ENCODE measurements around the gene SNRPF. TPM values are rescaled to one million over a fixed set of nuclear protein-coding genes. Genes with fewer than 3 reads are reported as not detected.

Gene SNRPF
- total RNA-seq, 1 experiment from 2014 or later = 71.4 TPM

DNA sequence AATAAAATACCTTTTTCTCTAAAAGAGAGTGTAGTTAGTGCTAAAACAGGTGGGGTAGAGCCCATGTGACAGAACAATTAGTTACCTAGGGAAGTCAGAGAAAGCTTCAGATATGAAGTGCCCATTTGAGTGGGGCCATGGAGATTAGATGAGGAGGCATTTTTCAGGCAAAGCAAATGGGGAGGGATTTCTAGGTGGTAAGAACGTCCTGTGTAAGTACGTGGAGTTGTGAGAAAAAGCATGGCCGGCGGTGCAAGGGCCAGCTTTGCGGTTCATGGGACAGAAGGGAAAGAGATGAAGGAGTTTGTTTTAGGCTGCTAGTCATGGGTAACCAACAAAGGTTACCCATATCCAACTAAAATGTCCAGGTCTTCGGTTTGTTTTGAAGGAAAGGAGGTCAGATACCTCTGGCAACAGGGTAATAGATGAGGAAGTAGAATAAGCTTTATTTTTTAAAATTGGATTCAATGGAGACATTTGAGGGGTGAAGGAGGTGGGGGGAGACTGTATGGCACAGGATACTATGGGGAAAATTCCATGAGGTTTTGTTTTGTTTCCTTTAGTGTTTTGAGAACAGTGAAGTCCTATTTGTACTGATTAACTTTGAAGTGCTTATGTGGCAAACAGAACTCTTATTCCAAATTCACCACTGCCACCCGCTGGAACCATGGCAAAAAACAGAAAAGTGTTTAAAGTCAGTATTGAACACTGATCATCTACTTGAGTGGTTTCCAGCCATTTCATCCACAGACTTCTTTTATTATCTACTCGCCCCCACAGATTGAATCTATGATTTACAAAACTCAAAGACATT is 10.0 kb upstream of the SNRPF start:
- H3K9me3 ChIP-seq (ENCODE audit: low read depth, low read length, poor library complexity, severe bottlenecking) = no peaks in the 10 kb centered on the region
- no peak for TF ChIP-seq EZH2 (IDR thresholded peaks at IDR 0.05; ENCODE audit: borderline replicate concordance, low read depth, low read length, poor library complexity, severe bottlenecking)
- TF ChIP-seq, protein P1, sequence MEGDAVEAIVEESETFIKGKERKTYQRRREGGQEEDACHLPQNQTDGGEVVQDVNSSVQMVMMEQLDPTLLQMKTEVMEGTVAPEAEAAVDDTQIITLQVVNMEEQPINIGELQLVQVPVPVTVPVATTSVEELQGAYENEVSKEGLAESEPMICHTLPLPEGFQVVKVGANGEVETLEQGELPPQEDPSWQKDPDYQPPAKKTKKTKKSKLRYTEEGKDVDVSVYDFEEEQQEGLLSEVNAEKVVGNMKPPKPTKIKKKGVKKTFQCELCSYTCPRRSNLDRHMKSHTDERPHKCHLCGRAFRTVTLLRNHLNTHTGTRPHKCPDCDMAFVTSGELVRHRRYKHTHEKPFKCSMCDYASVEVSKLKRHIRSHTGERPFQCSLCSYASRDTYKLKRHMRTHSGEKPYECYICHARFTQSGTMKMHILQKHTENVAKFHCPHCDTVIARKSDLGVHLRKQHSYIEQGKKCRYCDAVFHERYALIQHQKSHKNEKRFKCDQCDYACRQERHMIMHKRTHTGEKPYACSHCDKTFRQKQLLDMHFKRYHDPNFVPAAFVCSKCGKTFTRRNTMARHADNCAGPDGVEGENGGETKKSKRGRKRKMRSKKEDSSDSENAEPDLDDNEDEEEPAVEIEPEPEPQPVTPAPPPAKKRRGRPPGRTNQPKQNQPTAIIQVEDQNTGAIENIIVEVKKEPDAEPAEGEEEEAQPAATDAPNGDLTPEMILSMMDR (conservative IDR thresholded peaks at IDR 0.05; ENCODE audit: low read depth, low read length) = peak; percentile 65
- H3K4me3 ChIP-seq (ENCODE audit: low read depth, low read length, poor library complexity, severe bottlenecking) = no peak overlapping the region
- ChIA-PET POLR2A (ENCODE audit: low non-redundant PET) (no interaction called here), CTCF (no interaction called here)
- intact Hi-C loops (cut with micrococcal nuclease; ENCODE audit: unreplicated experiment) = loop anchor here (5.0 kb wide), 1 partner anchor 266 kb away; no protein-coding TSS in a partner anchor
- BruUV-seq (replicated peaks) = no TSS peak
- no peak overlapping the region for H3K27ac ChIP-seq (ENCODE audit: low read depth, low read length, poor library complexity, severe bottlenecking)
- peak; percentile 76 for DNase-seq (ENCODE audit: low spot score)
- no peaks in the 10 kb centered on the region for H3K27me3 ChIP-seq (replicated peaks; ENCODE audit: insufficient read depth, low read depth, low read length, poor library complexity)
- no peaks in the 10 kb centered on the region for H3K36me3 ChIP-seq (ENCODE audit: insufficient read depth, low read length, poor library complexity, severe bottlenecking)
- peaks cover 9% of the 10 kb centered on the region for H3K4me1 ChIP-seq (ENCODE audit: insufficient read depth, low read length, poor library complexity, severe bottlenecking)

DNA sequence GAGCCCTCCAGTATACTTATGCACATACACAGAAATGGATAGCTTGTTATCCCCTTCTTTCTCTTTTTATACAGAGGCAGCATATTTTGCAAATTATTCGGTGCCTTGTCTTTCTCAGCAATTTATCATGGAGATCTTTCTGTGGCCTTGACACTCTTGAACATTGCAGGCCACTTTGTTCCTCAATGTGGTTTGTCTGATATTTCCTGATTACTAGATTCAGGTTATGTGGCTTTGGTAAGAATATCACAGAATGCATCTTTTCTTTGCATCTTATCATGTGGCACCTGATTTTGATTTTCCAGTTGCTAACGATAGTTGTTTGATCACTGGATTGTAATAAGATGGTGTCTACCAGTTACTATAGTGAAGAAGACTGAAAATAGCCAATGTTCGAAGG is 7.1 kb upstream of the SNRPF start:
- Histone ChIP-seq H3K4me1 (ENCODE audit: insufficient read depth, low read length, poor library complexity, severe bottlenecking) (peaks cover 9% of the 10 kb centered on the region), H3K9me3 (ENCODE audit: low read depth, low read length, poor library complexity, severe bottlenecking) (no peaks in the 10 kb centered on the region), H3K4me3 (ENCODE audit: low read depth, low read length, poor library complexity, severe bottlenecking) (no peak overlapping the region), H3K27ac (ENCODE audit: low read depth, low read length, poor library complexity, severe bottlenecking) (no peak overlapping the region), H3K36me3 (ENCODE audit: insufficient read depth, low read length, poor library complexity, severe bottlenecking) (no peaks in the 10 kb centered on the region), H3K27me3 (replicated peaks; ENCODE audit: insufficient read depth, low read depth, low read length, poor library complexity) (no peaks in the 10 kb centered on the region)
- no TSS peak for BruUV-seq (replicated peaks)
- no peak for DNase-seq (ENCODE audit: low spot score)
- TF ChIP-seq, protein P1 (conservative IDR thresholded peaks at IDR 0.05; ENCODE audit: low read depth, low read length) = no peak
- TF ChIP-seq EZH2 (IDR thresholded peaks at IDR 0.05; ENCODE audit: borderline replicate concordance, low read depth, low read length, poor library complexity, severe bottlenecking) = no peak
- ChIA-PET CTCF (no interaction called here), POLR2A (ENCODE audit: low non-redundant PET) (no interaction called here)
- intact Hi-C loops (cut with micrococcal nuclease; ENCODE audit: unreplicated experiment) = no loop called here

DNA sequence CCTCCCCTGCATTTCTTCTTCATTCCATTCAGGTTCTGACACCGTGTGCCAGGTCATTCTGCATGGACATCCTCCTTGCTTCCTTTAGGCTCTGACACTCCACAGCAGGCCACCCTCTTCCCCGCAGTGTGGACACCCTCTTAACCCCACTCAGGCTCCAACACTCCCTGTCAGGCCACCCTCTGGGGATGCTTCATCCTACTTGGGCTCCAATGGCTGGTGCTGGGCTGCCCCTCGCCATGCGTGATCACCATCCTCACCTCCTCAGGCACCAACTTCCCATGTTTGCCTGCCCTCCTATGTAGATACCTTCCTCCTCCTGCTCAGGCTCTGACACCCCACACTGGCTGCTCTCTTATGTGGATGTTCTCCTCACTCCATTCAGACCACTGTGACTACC is 6.6 kb upstream of the SNRPF start:
- Histone ChIP-seq H3K4me3 (ENCODE audit: low read depth, low read length, poor library complexity, severe bottlenecking) (no peak overlapping the region), H3K9me3 (ENCODE audit: low read depth, low read length, poor library complexity, severe bottlenecking) (no peaks in the 10 kb centered on the region), H3K36me3 (ENCODE audit: insufficient read depth, low read length, poor library complexity, severe bottlenecking) (no peaks in the 10 kb centered on the region), H3K27me3 (replicated peaks; ENCODE audit: insufficient read depth, low read depth, low read length, poor library complexity) (no peaks in the 10 kb centered on the region), H3K27ac (ENCODE audit: low read depth, low read length, poor library complexity, severe bottlenecking) (no peak overlapping the region), H3K4me1 (ENCODE audit: insufficient read depth, low read length, poor library complexity, severe bottlenecking) (peaks cover 9% of the 10 kb centered on the region)
- CTCF ChIA-PET = no interaction called here
- no TSS peak for BruUV-seq (replicated peaks)
- POLR2A ChIA-PET (ENCODE audit: low non-redundant PET) = no interaction called here
- TF ChIP-seq, protein P1 (conservative IDR thresholded peaks at IDR 0.05; ENCODE audit: low read depth, low read length) = no peak
- TF ChIP-seq EZH2 (IDR thresholded peaks at IDR 0.05; ENCODE audit: borderline replicate concordance, low read depth, low read length, poor library complexity, severe bottlenecking) = no peak
- intact Hi-C loops (cut with micrococcal nuclease; ENCODE audit: unreplicated experiment) = no loop called here
- no peak for DNase-seq (ENCODE audit: low spot score)

Measured in A673 (cell line).